IMR-90 (cell line): Measurements from ENCODE around the gene AP2B1. TPM values are rescaled to one million over a fixed set of nuclear protein-coding genes. Genes with fewer than 3 reads are reported as not detected.

Experiments used
- ATAC-seq: fragments of 200-7000 bp; cut with Tn5 transposase; 2 replicates; pipeline ENCODE4 v1.9.1; 2020; ENCODE audit warnings: low read depth, mild to moderate bottlenecking, moderate library complexity
- BruUV-seq: library from RNA; stranded (reverse); fragments of 400-500 nt; replicated peaks from 2 replicates; lab custom pipeline; 2021; lab: Mats Ljungman, UMichigan
- CTCF ChIA-PET: fragments of 300-600 bp; formaldehyde crosslinking; extraction: SDS; loops from one replicate; lab custom pipeline; 2021; ENCODE audit warnings: antibody characterized with exemption; lab: Yijun Ruan, JAX
- POLR2A ChIA-PET: fragments of 300-600 bp; sonication (Branson Sonifier 250); formaldehyde crosslinking; loops from one replicate; lab custom pipeline; 2022; ENCODE audit warnings: antibody characterized with exemption; ENCODE audit not compliant: unreplicated experiment; lab: Charles Lee
- DNase-seq: peaks from one replicate; pipeline ENCODE4 v3.0.0; 2013
- H2AFZ ChIP-seq: replicated peaks from 2 replicates; pipeline ENCODE3; 2013; ENCODE audit warnings: low read length, mild to moderate bottlenecking; ENCODE audit not compliant: poor library complexity
- H2AK5ac ChIP-seq: 2 replicates; pipeline ENCODE4 v1.6.1; 2013; ENCODE audit warnings: low read depth, low read length, inconsistent platforms
- H2AK9ac ChIP-seq: replicated peaks from 2 replicates; pipeline ENCODE3; 2013; ENCODE audit warnings: mild to moderate bottlenecking, low read depth, low read length, moderate library complexity; ENCODE audit not compliant: poor library complexity
- H2BK120ac ChIP-seq: 2 replicates; pipeline ENCODE4 v1.6.1; 2013; ENCODE audit warnings: low read depth, low read length, inconsistent platforms
- H2BK15ac ChIP-seq: 3 replicates; pipeline ENCODE4 v1.6.1; 2013; ENCODE audit warnings: low read depth, low read length, inconsistent platforms
- H2BK20ac ChIP-seq: 2 replicates; pipeline ENCODE4 v1.6.1; 2013; ENCODE audit warnings: low read depth, mild to moderate bottlenecking, inconsistent platforms, low read length, moderate library complexity
- H2BK5ac ChIP-seq: 2 replicates; pipeline ENCODE4 v1.6.1; 2013; ENCODE audit warnings: mild to moderate bottlenecking, low read depth, low read length, inconsistent platforms; ENCODE audit not compliant: poor library complexity, severe bottlenecking
- H3K14ac ChIP-seq: replicated peaks from 2 replicates; pipeline ENCODE4 v1.6.1; 2013; ENCODE audit warnings: low read depth, low read length, inconsistent platforms
- H3K18ac ChIP-seq: 2 replicates; pipeline ENCODE4 v1.6.1; 2013; ENCODE audit warnings: low read depth, low read length, control low read depth
- H3K23ac ChIP-seq: 2 replicates; pipeline ENCODE4 v1.6.1; 2013; ENCODE audit warnings: low read depth, low read length, inconsistent platforms
- H3K27ac ChIP-seq: 2 replicates; pipeline ENCODE4 v1.5.1; 2013; ENCODE audit warnings: mild to moderate bottlenecking, control low read depth, low read length; ENCODE audit not compliant: insufficient read depth
- H3K27me3 ChIP-seq: 2 replicates; pipeline ENCODE4 v1.6.1; 2013; ENCODE audit warnings: low read length; ENCODE audit not compliant: control insufficient read depth, insufficient read depth
- H3K36me3 ChIP-seq: 2 replicates; pipeline ENCODE4 v1.6.1; 2013; ENCODE audit warnings: low read length, mixed read lengths; ENCODE audit not compliant: control insufficient read depth, insufficient read depth
- H3K4ac ChIP-seq: 2 replicates; pipeline ENCODE4 v1.6.1; 2013; ENCODE audit warnings: low read depth, low read length, inconsistent platforms
- H3K4me1 ChIP-seq: 2 replicates; pipeline ENCODE4 v1.6.1; 2013; ENCODE audit warnings: low read length, mixed read lengths; ENCODE audit not compliant: control insufficient read depth, insufficient read depth
- H3K4me2 ChIP-seq: 2 replicates; pipeline ENCODE4 v1.6.1; 2013; ENCODE audit warnings: low read depth, mild to moderate bottlenecking, control low read depth, low read length, moderate library complexity
- H3K4me3 ChIP-seq: 2 replicates; pipeline ENCODE4 v1.5.1; 2013; ENCODE audit warnings: low read depth, mild to moderate bottlenecking, control low read depth, low read length, moderate library complexity; ENCODE audit not compliant: insufficient read depth
- H3K56ac ChIP-seq: 2 replicates; pipeline ENCODE4 v1.6.1; 2013; ENCODE audit warnings: low read length, inconsistent platforms; ENCODE audit not compliant: insufficient read depth; ENCODE audit errors: extremely low read depth
- H3K79me1 ChIP-seq, 2 experiments: 2 replicates each; pipeline ENCODE4 v1.6.1; 2013; ENCODE audit warnings: low read length in 2 of 2, inconsistent platforms in 1 of 2, low read depth in 1 of 2
- H3K9ac ChIP-seq: 2 replicates; pipeline ENCODE4 v1.6.1; 2013; ENCODE audit warnings: low read depth, low read length, control low read depth
- H3K9me1 ChIP-seq: 2 replicates; pipeline ENCODE4 v1.6.1; 2013; ENCODE audit warnings: low read length, inconsistent platforms; ENCODE audit not compliant: insufficient read depth
- H3K9me3 ChIP-seq: 2 replicates; pipeline ENCODE4 v1.6.1; 2013; ENCODE audit warnings: low read length; ENCODE audit not compliant: control insufficient read depth, insufficient read depth
- H4K20me1 ChIP-seq: 2 replicates; pipeline ENCODE4 v1.6.1; 2013; ENCODE audit warnings: low read length, inconsistent platforms; ENCODE audit not compliant: insufficient read depth
- H4K5ac ChIP-seq: 2 replicates; pipeline ENCODE4 v1.6.1; 2013; ENCODE audit warnings: mild to moderate bottlenecking, low read depth, low read length, control low read depth
- H4K8ac ChIP-seq, 2 experiments: 2 replicates each; pipeline ENCODE4 v1.6.1; 2013; ENCODE audit warnings: low read depth in 2 of 2, low read length in 2 of 2, control low read depth in 1 of 2, inconsistent platforms in 1 of 2
- H4K91ac ChIP-seq: 2 replicates; pipeline ENCODE4 v1.6.1; 2013; ENCODE audit warnings: low read depth, low read length, inconsistent platforms; ENCODE audit not compliant: insufficient read depth
- BHLHE40 ChIP-seq: fragments of 150-350 bp; IDR thresholded peaks from 2 replicates; pipeline ENCODE4 v1.6.1; 2016; ENCODE audit warnings: mild to moderate bottlenecking, low read depth, low read length
- CEBPB ChIP-seq: IDR thresholded peaks from 2 replicates; pipeline ENCODE4 v1.6.1; 2012; ENCODE audit warnings: low read depth, low read length, improper control_type of control experiment
- CHD1 ChIP-seq: IDR thresholded peaks from 2 replicates; pipeline ENCODE4 v1.6.1; 2012; ENCODE audit warnings: low read depth, low read length, improper control_type of control experiment
- CTCF ChIP-seq: conservative IDR thresholded peaks from 2 replicates; pipeline ENCODE4 v1.5.1; 2012; ENCODE audit warnings: mild to moderate bottlenecking, low read depth, low read length, improper control_type of control experiment
- ELK1 ChIP-seq: fragments of 150-350 bp; IDR thresholded peaks from 2 replicates; pipeline ENCODE4 v1.6.1; 2016; ENCODE audit warnings: low read depth, mild to moderate bottlenecking, low read length, moderate library complexity, borderline replicate concordance
- FOS ChIP-seq: fragments of 150-350 bp; IDR thresholded peaks from 2 replicates; pipeline ENCODE4 v1.6.1; 2016; ENCODE audit warnings: low read depth, low read length
- MAFK ChIP-seq: IDR thresholded peaks from 2 replicates; pipeline ENCODE4 v1.6.1; 2012; ENCODE audit warnings: low read depth, low read length, improper control_type of control experiment
- MAZ ChIP-seq: IDR thresholded peaks from 2 replicates; pipeline ENCODE4 v1.6.1; 2012; ENCODE audit warnings: low read depth, mild to moderate bottlenecking, low read length, improper control_type of control experiment, moderate library complexity, borderline replicate concordance
- MXI1 ChIP-seq: IDR thresholded peaks from 2 replicates; pipeline ENCODE4 v1.6.1; 2012; ENCODE audit warnings: low read depth, mild to moderate bottlenecking, low read length, moderate library complexity, borderline replicate concordance
- NFE2L2 ChIP-seq: fragments of 150-350 bp; IDR thresholded peaks from 2 replicates; pipeline ENCODE4 v1.6.1; 2016; ENCODE audit warnings: low read depth, mild to moderate bottlenecking, low read length
- POLR2A ChIP-seq: IDR thresholded peaks from 2 replicates; pipeline ENCODE4 v1.6.1; 2012; ENCODE audit warnings: mild to moderate bottlenecking, low read depth, low read length
- RAD21 ChIP-seq: IDR thresholded peaks from 2 replicates; pipeline ENCODE4 v1.6.1; 2012; ENCODE audit warnings: low read length, improper control_type of control experiment
- RCOR1 ChIP-seq: IDR thresholded peaks from 2 replicates; pipeline ENCODE4 v1.6.1; 2012; ENCODE audit warnings: mild to moderate bottlenecking, low read length, improper control_type of control experiment; ENCODE audit not compliant: insufficient replicate concordance
- RFX5 ChIP-seq: IDR thresholded peaks from 2 replicates; pipeline ENCODE4 v1.8.0; 2012; ENCODE audit warnings: low read depth, mild to moderate bottlenecking, low read length, moderate library complexity
- SMC3 ChIP-seq: fragments of 150-350 bp; IDR thresholded peaks from 2 replicates; pipeline ENCODE4 v1.6.1; 2016; ENCODE audit warnings: low read depth, mild to moderate bottlenecking, antibody characterized with exemption, low read length, moderate library complexity
- USF2 ChIP-seq: fragments of 150-350 bp; IDR thresholded peaks from 2 replicates; pipeline ENCODE4 v1.6.1; 2017; ENCODE audit warnings: mild to moderate bottlenecking, antibody characterized with exemption, low read length, low read depth
- WGBS, 2 experiments: methylation state at CpG; one replicate each; pipeline versions ENCODE4 v1.1.5 to v1.1.7; 2013; ENCODE audit warnings: missing lambda C conversion rate in 2 of 2; ENCODE audit not compliant: insufficient read length in 1 of 2; ENCODE audit errors: extremely low coverage in 2 of 2; 5-methylcytosine and 5-hydroxymethylcytosine counted together
- dilution Hi-C: fragments of 300-500 bp; cut with HindIII; formaldehyde crosslinking; loops from one replicate; pipeline ENCODE4 v1.14.3; 2018; ENCODE audit warnings: low sequenced_read_pairs; ENCODE audit not compliant: unreplicated experiment
- in situ Hi-C: fragments of 300-500 bp; cut with MboI; formaldehyde crosslinking; loops from 3 replicates; pipeline ENCODE4 v1.14.3; 2019; ENCODE audit warnings: low sequenced_read_pairs, inconsistent platforms, mixed read lengths
- intact Hi-C: fragments of 100-400 bp; cut with micrococcal nuclease; formaldehyde crosslinking; loops from 2 replicates; pipeline ENCODE4 v1.10.0; 2022
- polyA plus RNA-seq, 3 experiments: library from polyadenylated mRNA; depleted of rRNA; stranded (reverse); fragments of >200 nt; gene quantifications; 2 replicates each; pipeline ENCODE4 v1.2.3, GENCODE V29; 2012; ENCODE audit warnings: low replicate concordance in 1 of 3
- total RNA-seq: library from RNA; depleted of rRNA; stranded (reverse); fragments of >200 nt; gene quantifications from 2 replicates; pipeline ENCODE4 v1.2.3, GENCODE V29; 2012

Gene AP2B1
- total and polyA plus RNA-seq, 2 of the 4 experiments (the other 2 are of a cell fraction): 102 to 125 TPM

- no peaks in the 10 kb centered on the region for H4K20me1 ChIP-seq
- H3K9me3 ChIP-seq: no peaks in the 10 kb centered on the region
- no peak overlapping the region for H3K4ac ChIP-seq
- no peaks in the 10 kb centered on the region for H3K27me3 ChIP-seq
- CTCF ChIA-PET: interaction anchor here (0.6 kb wide), 1 partner anchor 86 kb away, joined by 5 read pairs; no protein-coding TSS in a partner anchor
- H3K18ac ChIP-seq: no peak overlapping the region
- POLR2A ChIA-PET: no interaction called here
- H3K56ac ChIP-seq: no peak overlapping the region
- H3K4me1 ChIP-seq: no peaks in the 10 kb centered on the region
- no peak overlapping the region for H2BK5ac ChIP-seq
- H2AFZ ChIP-seq: no peak overlapping the region
- no peak overlapping the region for H2BK15ac ChIP-seq
- intact Hi-C loops (no loop called here), in situ Hi-C loops (no loop called here), dilution Hi-C loops (no loop called here)
- no TSS peak for BruUV-seq
- no peak overlapping the region for H4K8ac ChIP-seq
- H3K79me1 ChIP-seq: peaks cover 18 to 33% of the 10 kb centered on the region in 2 experiments; a peak in 3 of 4 replicates
- no peak overlapping the region for H3K9ac ChIP-seq
- peaks cover 27% of the 10 kb centered on the region for H3K36me3 ChIP-seq
- WGBS, 2 experiments: no CpG with 5 or more reads among the region's 3 CpGs
- H3K4me3 ChIP-seq: no peak overlapping the region
- H4K5ac ChIP-seq: no peak overlapping the region
- TF ChIP-seq MXI1: no peak
- TF ChIP-seq RCOR1: no peak
- no peak for TF ChIP-seq NFE2L2
- no peak for TF ChIP-seq BHLHE40
- no peak for TF ChIP-seq SMC3
- TF ChIP-seq CHD1: no peak
- no peak for TF ChIP-seq RAD21
- no peak for TF ChIP-seq MAFK
- no peak for TF ChIP-seq RFX5
- no peak for TF ChIP-seq CEBPB
- TF ChIP-seq MAZ: no peak
- TF ChIP-seq FOS: no peak
- no peak for TF ChIP-seq CTCF
- TF ChIP-seq USF2: no peak
- TF ChIP-seq POLR2A: no peak
- TF ChIP-seq ELK1: no peak
- no peak overlapping the region for H3K23ac ChIP-seq
- H3K14ac ChIP-seq: no peak overlapping the region
- no peak for ATAC-seq
- no peak overlapping the region for H2BK20ac ChIP-seq
- no peak overlapping the region for H2BK120ac ChIP-seq
- no peak overlapping the region for H4K91ac ChIP-seq
- H3K9me1 ChIP-seq: peaks cover 5% of the 10 kb centered on the region; the same call in 1 of the 2 replicates
- no peak overlapping the region for H2AK5ac ChIP-seq
- H3K4me2 ChIP-seq: no peak overlapping the region
- no peak for DNase-seq
- H3K27ac ChIP-seq: no peak overlapping the region
- no peak overlapping the region for H2AK9ac ChIP-seq
These were observed 106.5 kb downstream of the AP2B1 start for GRCh38 chr17:35693662-35694061.
